GM23338 (cell line): Measurements from ENCODE around the gene ZYG11B. TPM values are rescaled to one million over a fixed set of nuclear protein-coding genes. Genes with fewer than 3 reads are reported as not detected.

Experiments
- ATAC-seq: fragments of 200-7000 bp; cut with Tn5 transposase; 3 replicates; pipeline ENCODE4 v1.9.1; 2020
- DNase-seq: peaks from one replicate; pipeline ENCODE4 v3.0.0-alpha.2; 2015; ENCODE audit warnings: low spot score
- H2AFZ ChIP-seq: fragments of 200-600 bp; sonication (generic); 2 replicates; pipeline ENCODE4 v1.8.0; 2016; ENCODE audit warnings: antibody characterized with exemption, mild to moderate bottlenecking, moderate library complexity
- H3F3A ChIP-seq: fragments of 200-600 bp; sonication (generic); replicated peaks from 2 replicates; pipeline ENCODE4 v1.8.0; 2017; ENCODE audit warnings: antibody characterized with exemption, mixed run types, low read depth
- H3K27ac ChIP-seq: fragments of 200-600 bp; sonication (generic); 2 replicates; pipeline ENCODE4 v1.6.1; 2016; ENCODE audit warnings: low read depth
- H3K27me3 ChIP-seq: fragments of 200-600 bp; sonication (generic); 2 replicates; pipeline ENCODE4 v1.8.0; 2016; ENCODE audit warnings: mild to moderate bottlenecking, mixed run types, moderate library complexity; ENCODE audit not compliant: insufficient read depth
- H3K36me3 ChIP-seq: fragments of 200-600 bp; sonication (generic); 2 replicates; pipeline ENCODE4 v1.8.0; 2016; ENCODE audit warnings: mild to moderate bottlenecking; ENCODE audit not compliant: insufficient read depth
- H3K4me1 ChIP-seq: fragments of 200-600 bp; sonication (generic); 2 replicates; pipeline ENCODE4 v1.8.0; 2016; ENCODE audit warnings: mild to moderate bottlenecking, moderate library complexity; ENCODE audit not compliant: insufficient read depth
- H3K4me2 ChIP-seq: fragments of 200-600 bp; sonication (generic); 2 replicates; pipeline ENCODE4 v1.7.1; 2017; ENCODE audit warnings: mixed run types
- H3K4me3 ChIP-seq: fragments of 200-600 bp; sonication (generic); 2 replicates; pipeline ENCODE4 v1.6.1; 2016; ENCODE audit warnings: mixed run types
- H3K79me2 ChIP-seq: fragments of 200-600 bp; sonication (generic); replicated peaks from 2 replicates; pipeline ENCODE4 v1.8.0; 2017; ENCODE audit warnings: mild to moderate bottlenecking; ENCODE audit not compliant: insufficient read depth
- H3K9me2 ChIP-seq: fragments of 200-600 bp; sonication (generic); 2 replicates; pipeline ENCODE4 v1.8.0; 2017; ENCODE audit not compliant: insufficient read depth
- H4K20me1 ChIP-seq: fragments of 200-600 bp; sonication (generic); replicated peaks from 2 replicates; pipeline ENCODE4 v1.8.0; 2017; ENCODE audit warnings: mild to moderate bottlenecking; ENCODE audit not compliant: insufficient read depth
- H3K27ac Mint-ChIP-seq: 2 replicates; pipeline ENCODE4 v1.8.0; 2020; ENCODE audit warnings: inconsistent platforms, mild to moderate bottlenecking, moderate library complexity, mixed read lengths
- H3K27me3 Mint-ChIP-seq: 3 replicates; pipeline ENCODE4 v1.8.0; 2022; ENCODE audit warnings: low read depth, mild to moderate bottlenecking, moderate library complexity, mixed read lengths, inconsistent platforms; ENCODE audit not compliant: insufficient read depth, poor library complexity
- H3K36me3 Mint-ChIP-seq: 3 replicates; pipeline ENCODE4 v1.8.0; 2021; ENCODE audit warnings: low read depth, mild to moderate bottlenecking, inconsistent platforms, moderate library complexity, mixed read lengths
- H3K4me1 Mint-ChIP-seq: 3 replicates; pipeline ENCODE4 v1.8.0; 2020; ENCODE audit warnings: mild to moderate bottlenecking, inconsistent platforms, mixed read lengths
- H3K4me3 Mint-ChIP-seq: 3 replicates; pipeline ENCODE4 v1.8.0; 2021; ENCODE audit warnings: moderate library complexity, mild to moderate bottlenecking, inconsistent platforms, mixed read lengths
- H3K9me3 Mint-ChIP-seq: 3 replicates; pipeline ENCODE4 v1.8.0; 2020; ENCODE audit warnings: moderate library complexity, mild to moderate bottlenecking, inconsistent platforms, mixed read lengths
- CTCF ChIP-seq, 2 experiments: fragments of 200-600 bp in 1 of 2; sonication (generic) in 1 of 2; conservative IDR thresholded peaks; 2 replicates each; pipeline versions ENCODE4 v1.5.1 to v1.6.1; 2016 to 2017; ENCODE audit warnings: antibody characterized with exemption in 2 of 2, low read depth in 2 of 2, mild to moderate bottlenecking in 2 of 2, moderate library complexity in 1 of 2
- EZH2 ChIP-seq: fragments of 200-600 bp; sonication (generic); IDR thresholded peaks from one replicate; pipeline ENCODE4 v1.8.0; 2017; ENCODE audit warnings: antibody characterized with exemption, mild to moderate bottlenecking, low read depth; ENCODE audit not compliant: unreplicated experiment
- JUNB ChIP-seq: IDR thresholded peaks from one replicate; pipeline ENCODE4 v1.6.1; 2016; ENCODE audit warnings: antibody characterized with exemption; ENCODE audit not compliant: unreplicated experiment
- POLR2AphosphoS5 ChIP-seq: IDR thresholded peaks from 2 replicates; pipeline ENCODE4 v1.6.1; 2016; ENCODE audit warnings: antibody characterized with exemption, low read depth
- REST ChIP-seq: IDR thresholded peaks from one replicate; pipeline ENCODE4 v1.6.1; 2018; ENCODE audit warnings: antibody characterized with exemption; ENCODE audit not compliant: unreplicated experiment
- ZNF114 ChIP-seq: fragments of 250-450 bp; sonication (Bioruptor Pico); IDR thresholded peaks from 2 replicates; pipeline ENCODE4 v1.5.0; 2020; ENCODE audit warnings: mild to moderate bottlenecking, moderate library complexity
- polyA plus RNA-seq: library from polyadenylated mRNA; unstranded; fragments of >200 nt; fragmentation: Nextera tagmentation; extraction: Ambion mirVana; gene quantifications from 2 replicates; pipeline ENCODE4 v1.2.1, GENCODE V29; 2016
- total RNA-seq: library from RNA; depleted of rRNA; stranded (reverse); fragments of >200 nt; shearing (Covaris generic); gene quantifications from 2 replicates; pipeline ENCODE4 v1.2.3, GENCODE V29; 2014
- TF ChIP-seq, protein P1 (sequence below): IDR thresholded peaks from 2 replicates; pipeline ENCODE4 v1.6.1; 2016; ENCODE audit warnings: antibody characterized with exemption

The ZYG11B gene
- total and polyA plus RNA-seq, 2 experiments from 2014 or later = 7.8 to 42.3 TPM

GRCh38 chr1:52738893-52739292 lies 12.6 kb downstream of the ZYG11B start:
- Histone ChIP-seq H3K4me2 (no peak overlapping the region), H2AFZ (no peak overlapping the region), H3K9me2 (no peaks in the 10 kb centered on the region), H3K36me3 (no peaks in the 10 kb centered on the region), H3K27me3 (no peaks in the 10 kb centered on the region), H4K20me1 (peaks cover 13% of the 10 kb centered on the region), H3K27ac (no peak overlapping the region), H3K4me1 (no peaks in the 10 kb centered on the region), H3K4me3 (no peak overlapping the region), H3K79me2 (peaks cover 86% of the 10 kb centered on the region), H3F3A (no peaks in the 10 kb centered on the region)
- ATAC-seq (no peak), DNase-seq (no peak)
- Mint-ChIP-seq H3K27ac (no peak overlapping the region), H3K4me3 (no peak overlapping the region), H3K27me3 (no peaks in the 10 kb centered on the region), H3K9me3 (peaks cover 15% of the 10 kb centered on the region; the same call in 2 of the 3 replicates), H3K4me1 (no peaks in the 10 kb centered on the region), H3K36me3 (peaks cover 12% of the 10 kb centered on the region)
- TF ChIP-seq, protein P1, sequence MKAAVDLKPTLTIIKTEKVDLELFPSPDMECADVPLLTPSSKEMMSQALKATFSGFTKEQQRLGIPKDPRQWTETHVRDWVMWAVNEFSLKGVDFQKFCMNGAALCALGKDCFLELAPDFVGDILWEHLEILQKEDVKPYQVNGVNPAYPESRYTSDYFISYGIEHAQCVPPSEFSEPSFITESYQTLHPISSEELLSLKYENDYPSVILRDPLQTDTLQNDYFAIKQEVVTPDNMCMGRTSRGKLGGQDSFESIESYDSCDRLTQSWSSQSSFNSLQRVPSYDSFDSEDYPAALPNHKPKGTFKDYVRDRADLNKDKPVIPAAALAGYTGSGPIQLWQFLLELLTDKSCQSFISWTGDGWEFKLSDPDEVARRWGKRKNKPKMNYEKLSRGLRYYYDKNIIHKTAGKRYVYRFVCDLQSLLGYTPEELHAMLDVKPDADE = no peak
- TF ChIP-seq CTCF (conservative IDR thresholded peaks at IDR 0.05; ENCODE audit: low read depth in 2 of 2) = no peak

DNA sequence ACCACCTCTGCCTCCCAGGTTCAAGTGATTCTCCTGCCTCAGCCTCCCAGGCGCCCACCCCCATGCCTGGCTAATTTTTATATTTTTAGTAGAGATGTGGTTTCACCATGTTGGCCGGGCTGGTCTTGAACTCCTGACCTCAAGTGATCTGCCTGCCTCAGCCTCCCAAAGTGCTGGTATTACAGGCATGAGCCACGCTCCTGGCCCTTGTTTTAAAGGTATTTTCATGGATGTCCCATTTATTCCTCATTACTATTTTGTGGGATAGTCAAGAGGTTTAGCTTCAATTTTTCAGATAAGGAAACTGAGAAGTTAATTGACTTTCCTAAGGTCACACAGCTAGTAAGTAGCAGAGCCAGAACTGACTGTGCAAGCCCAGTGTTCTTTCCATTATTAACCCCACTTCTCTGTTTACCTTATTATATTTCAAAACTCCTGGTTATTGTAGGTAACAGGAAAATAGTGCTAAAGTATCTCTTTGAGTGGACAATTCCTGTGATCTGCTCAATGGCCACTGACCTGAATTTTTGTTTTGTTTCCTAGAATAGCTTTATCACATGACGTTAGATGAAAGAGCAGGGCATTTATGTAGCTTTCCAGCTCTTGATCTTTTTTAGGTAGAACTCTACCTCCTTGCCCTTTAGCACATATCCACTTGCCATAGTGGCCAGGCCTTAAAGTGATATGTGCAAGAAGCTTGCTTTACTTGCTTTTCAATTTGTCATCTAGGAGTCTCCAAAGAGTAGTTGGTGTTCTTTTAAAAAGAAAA lies 13.6 kb downstream of the ZYG11B start:
- Histone ChIP-seq H2AFZ (no peak overlapping the region), H3K79me2 (peaks cover 87% of the 10 kb centered on the region), H3K36me3 (no peaks in the 10 kb centered on the region), H3K27ac (no peak overlapping the region), H3K4me3 (no peak overlapping the region), H3K27me3 (no peaks in the 10 kb centered on the region), H3K9me2 (no peaks in the 10 kb centered on the region), H3K4me2 (no peak overlapping the region), H3F3A (no peaks in the 10 kb centered on the region), H3K4me1 (peaks cover 4% of the 10 kb centered on the region; the same call in 1 of the 2 replicates), H4K20me1 (peaks cover 15% of the 10 kb centered on the region)
- no peaks in the 10 kb centered on the region; the same call in 2 of the 3 replicates for H3K4me1 Mint-ChIP-seq
- peaks cover 12% of the 10 kb centered on the region for H3K36me3 Mint-ChIP-seq
- H3K4me3 Mint-ChIP-seq = no peak overlapping the region
- H3K9me3 Mint-ChIP-seq = peaks cover 15% of the 10 kb centered on the region; the same call in 2 of the 3 replicates
- H3K27me3 Mint-ChIP-seq = no peaks in the 10 kb centered on the region
- ATAC-seq (no peak), DNase-seq (no peak)
- no peak overlapping the region for H3K27ac Mint-ChIP-seq
- no peak for TF ChIP-seq CTCF (conservative IDR thresholded peaks at IDR 0.05; ENCODE audit: low read depth in 2 of 2)
- TF ChIP-seq ZNF114 = no peak
- no peak for TF ChIP-seq POLR2AphosphoS5
- TF ChIP-seq REST = no peak
- no peak for TF ChIP-seq JUNB
- TF ChIP-seq EZH2 = no peak
